NCI-H446 (cell line): ENCODE measurements around the gene PES1.
"Not testable (repeated sequence)": the region's sequence is repeated elsewhere in the genome, so short reads cannot be mapped to it uniquely, and the experiment has no call there.

Source experiments
- DNase-seq, 2 experiments: peaks; one replicate each; lab custom pipeline; 2025; lab: John Stamatoyannopoulos, UW

Gene PES1

DNA sequence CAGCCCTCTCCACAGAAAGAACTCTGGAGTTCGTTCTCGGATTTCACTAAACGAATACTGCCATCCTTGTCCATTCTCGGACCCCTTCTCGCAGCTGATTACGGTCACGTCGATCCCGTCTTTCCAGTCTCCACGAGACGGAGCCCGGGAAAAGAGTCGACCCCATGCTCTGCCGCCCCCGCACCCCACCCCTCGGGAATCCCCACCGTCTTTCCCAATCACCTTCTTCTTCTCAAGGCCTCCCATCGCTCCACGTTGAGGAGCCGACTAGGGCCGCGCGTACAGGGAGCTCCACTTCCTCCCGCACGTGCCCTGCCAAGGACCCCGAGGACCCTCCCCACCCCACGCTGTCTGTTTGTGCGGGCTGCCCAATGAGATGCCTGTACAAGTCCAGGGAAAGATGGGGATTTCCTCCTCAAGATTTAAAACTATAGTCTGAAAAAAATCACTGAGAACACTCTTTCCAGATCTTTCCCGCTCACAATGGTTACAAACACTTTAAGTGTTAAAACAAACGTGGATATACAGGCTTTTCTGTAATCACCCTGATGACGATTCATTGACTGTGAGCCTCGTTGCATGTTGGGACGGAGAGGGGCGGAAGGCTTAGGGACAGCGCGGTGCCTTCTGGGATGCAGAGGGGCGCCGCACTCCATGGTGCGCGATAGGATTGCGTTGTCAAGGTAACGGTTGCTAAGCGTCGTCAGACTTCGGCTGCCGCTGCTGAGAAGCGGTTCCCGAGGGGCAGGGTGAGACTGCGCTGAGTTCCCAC, at the start of gene PES1:
Gene PES1 (minus strand): TSS at position 323 of the 772 bp plus-strand sequence. CDS start 77 bp downstream, at position 246.
- DNase-seq = peak; percentile 98 to 99

DNA sequence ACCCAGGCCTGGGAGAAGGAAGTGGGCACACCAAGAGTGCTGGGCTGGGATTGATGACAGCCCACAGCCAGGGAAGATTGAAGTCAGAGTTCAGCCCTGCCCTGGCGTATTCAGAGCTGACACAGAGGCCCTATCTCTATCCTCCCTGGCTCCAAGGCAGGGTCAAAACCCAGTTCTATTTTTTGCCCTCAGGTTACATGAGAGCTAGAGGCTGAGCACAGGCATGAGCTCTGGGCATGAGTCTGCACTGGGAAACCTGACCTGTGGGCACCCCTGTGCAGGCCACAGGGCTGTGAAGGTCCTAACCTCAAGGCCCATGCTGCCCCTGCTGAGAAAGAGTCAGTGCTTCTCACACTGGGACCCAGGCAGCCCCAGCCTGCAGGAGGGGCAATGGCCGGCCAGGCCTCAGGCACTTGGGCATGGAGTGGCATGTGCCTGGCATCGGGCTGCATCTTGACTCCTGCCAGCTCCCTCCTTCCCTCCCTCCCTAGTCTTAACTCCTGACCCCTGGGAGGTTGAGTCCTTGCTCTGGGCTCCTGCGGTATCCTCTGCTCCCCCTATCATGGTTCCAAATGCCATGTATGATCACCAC, 49.2 kb upstream of the PES1 start:
- DNase-seq = no peak

DNA sequence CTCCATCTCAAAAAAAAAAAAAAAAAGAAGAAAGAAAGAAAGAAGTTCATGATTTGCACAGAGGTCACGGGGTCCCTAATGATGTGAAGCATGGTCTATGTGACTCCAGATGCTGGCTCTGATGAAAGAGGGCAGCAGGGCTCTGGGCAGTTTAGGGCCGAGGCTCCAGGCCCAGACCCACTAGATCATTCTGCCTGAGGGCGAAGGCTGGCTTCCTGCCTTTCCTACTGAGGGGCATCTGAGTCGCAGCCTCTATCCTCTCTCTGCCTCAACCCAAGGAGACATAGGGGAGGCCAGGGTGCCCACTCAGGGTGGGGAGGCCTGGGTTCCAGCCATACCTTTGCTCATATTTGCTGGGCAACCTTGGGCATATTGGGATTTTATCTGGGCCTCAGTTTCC, 48.7 kb upstream of the PES1 start:
- DNase-seq = no peak

DNA sequence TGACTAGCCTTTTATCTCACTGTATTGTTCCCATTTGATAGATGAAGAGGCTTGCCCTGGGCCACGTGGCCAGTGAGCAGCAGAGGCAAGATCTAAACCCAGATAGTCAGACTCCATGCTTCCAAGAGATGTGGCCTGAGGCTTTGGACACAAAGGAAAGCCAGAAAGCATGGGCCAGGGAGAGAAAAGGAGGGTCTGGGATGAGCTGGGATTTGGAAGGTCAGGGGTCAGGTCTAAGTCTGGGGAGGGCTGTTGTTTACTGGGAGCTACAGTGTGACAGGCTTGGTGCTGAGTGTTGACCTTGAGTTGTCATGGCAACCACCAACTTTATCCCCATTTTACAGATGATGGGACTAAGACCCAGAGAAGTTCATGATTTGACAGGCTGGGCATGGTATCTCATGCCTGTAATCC, 46.0 kb upstream of the PES1 start:
- no peak for DNase-seq

DNA sequence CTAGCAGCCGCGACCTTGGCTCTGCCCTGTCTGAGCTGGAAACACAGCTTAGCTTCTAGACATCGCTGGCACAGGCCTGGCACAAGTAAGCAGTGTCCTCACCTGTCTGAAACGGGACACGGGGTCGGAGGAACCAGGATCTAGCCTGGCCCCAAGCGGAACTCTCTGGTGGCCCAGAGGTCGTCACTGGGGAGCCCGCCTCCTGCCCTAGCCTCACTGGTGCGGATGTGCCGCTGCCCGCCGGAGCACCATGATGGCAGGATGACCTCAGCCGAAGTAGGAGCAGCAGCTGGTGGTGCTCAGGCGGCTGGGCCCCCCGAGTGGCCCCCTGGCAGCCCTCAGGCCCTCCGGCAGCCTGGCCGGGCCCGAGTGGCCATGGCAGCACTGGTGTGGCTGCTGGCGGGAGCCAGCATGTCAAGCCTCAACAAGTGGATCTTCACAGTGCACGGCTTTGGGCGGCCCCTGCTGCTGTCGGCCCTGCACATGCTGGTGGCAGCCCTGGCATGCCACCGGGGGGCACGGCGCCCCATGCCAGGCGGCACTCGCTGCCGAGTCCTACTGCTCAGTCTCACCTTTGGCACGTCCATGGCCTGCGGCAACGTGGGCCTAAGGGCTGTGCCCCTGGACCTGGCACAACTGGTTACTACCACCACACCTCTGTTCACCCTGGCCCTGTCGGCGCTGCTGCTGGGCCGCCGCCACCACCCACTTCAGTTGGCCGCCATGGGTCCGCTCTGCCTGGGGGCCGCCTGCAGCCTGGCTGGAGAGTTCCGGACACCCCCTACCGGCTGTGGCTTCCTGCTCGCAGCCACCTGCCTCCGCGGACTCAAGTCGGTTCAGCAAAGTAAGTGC, 44.7 kb upstream of the PES1 start:
- peak in 1 of 2 experiments; percentile 35 for DNase-seq

DNA sequence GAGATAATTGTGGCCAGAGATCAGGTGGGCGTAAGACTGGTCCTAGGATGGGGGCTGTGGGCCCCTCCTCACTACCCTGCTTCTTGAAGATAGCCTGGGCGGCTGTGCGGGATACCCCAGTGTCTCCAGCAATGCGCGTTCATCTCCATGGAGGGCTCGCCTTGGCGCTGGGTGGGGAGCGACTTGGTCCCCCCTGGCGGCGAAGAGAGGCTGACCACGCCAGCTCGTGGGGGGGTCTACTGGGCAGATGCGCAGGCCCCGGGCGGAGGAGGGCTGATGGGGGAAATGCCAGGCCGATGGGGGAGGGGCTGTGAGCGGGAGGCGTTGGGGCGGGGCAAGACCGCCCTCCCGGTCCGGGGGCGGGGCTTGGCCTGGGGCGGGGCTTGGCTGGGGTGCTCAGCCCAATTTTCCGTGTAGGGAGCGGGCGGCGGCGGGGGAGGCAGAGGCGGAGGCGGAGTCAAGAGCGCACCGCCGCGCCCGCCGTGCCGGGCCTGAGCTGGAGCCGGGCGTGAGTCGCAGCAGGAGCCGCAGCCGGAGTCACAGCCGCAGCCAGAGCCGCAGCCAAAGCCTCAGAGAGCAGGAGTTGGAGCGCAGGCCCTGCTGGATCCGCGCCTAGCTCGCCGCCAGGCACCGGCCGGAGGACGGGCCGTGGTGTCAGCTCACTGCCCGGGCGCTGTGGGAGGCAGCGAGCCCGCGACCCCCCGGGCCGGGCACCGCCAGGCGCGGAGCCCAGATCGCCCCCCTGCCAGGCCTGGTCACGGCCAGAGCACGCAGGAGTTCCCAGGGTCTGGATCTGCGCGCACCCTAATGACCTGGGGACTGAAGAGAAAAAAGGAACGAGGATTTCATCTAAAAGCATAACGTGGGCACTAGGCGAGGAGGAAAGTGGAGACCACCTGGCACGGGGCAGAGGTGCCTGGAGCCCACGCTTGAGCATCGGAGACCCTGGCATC, 43.8 kb upstream of the PES1 start, which contains the start of gene SLC35E4:
Gene SLC35E4 (plus strand): TSS at position 509 of the 953 bp plus-strand sequence. CDS start 670 bp downstream, outside the sequence.
- DNase-seq = peak; percentile 67 to 93

DNA sequence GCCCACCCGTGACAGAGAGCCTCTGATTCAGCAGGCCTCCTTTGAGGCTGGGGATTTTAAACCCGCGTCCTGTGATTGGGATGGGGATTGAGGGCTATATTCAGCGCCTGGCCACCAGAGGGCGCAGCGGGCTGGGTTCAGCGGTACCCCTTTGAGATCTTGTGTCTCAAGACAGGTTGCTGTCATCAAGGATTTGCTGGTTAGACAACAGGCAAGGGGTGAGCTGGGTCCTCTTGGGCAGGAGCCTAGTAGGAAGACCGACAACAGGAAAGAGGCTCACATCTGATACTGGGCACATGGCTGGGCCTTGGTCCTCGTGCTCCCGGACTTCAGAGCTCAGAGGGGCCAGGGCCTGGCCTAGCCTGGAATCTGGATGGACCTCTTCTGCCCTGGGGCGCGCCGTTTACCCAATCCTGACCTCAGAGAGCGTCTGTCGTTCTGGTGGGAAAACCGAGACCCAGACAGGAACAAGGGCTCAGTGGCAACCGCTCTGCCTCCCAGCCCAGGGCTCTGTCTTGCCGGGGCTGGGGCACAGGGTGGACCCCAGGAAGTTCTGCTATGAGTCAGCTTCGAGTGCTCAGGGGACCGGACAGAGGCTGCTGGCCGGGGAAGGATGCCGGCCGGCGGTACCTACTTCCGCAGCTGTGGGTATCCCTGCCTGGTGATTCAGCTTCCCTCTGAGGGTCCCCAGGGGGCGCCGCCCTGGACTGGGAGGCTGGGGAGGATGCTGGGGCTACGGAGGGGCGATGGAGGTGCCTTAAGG, 42.9 kb upstream of the PES1 start:
- DNase-seq = peak; percentile 87 to 91

DNA sequence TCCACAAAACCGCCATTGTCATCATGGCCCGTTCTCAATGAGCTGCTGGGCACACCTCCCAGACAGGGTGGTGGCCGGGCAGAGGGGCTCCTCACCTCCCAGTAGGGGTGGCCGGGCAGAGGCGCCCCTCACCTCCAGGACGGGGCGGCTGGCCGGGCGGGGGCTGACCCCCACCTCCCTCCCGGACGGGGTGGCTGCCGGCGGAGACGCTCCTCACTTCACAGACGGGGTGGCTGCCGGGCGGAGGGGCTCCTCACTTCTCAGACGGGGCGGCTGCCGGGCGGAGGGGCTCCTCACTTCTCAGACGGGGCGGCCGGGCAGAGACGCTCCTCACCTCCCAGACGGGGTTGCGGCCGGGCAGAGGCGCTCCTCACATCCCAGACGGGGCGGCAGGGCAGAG, 39.8 kb upstream of the PES1 start:
- DNase-seq = not testable (repeated sequence)

DNA sequence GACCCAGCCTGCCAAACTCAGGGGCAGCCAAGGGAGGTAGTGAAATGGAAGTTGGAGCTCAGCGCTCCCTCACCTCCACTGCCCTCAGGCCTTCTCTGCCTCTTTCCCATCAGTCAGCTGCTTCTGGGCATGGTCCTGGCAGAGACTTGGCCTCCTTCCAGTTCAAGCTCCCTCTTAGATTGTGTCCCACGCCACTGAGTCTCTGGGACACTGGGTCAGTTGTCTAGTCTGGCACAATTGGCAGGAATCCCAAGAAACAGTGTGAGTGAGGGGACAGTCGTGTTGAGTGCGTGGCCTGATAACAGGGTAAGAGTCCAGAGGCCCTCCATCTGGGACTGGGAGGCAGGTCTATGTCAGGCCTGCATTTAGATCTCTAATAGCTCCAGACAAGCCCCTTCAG, 36.8 kb upstream of the PES1 start:
- peak in 1 of 2 experiments; percentile 31 for DNase-seq

DNA sequence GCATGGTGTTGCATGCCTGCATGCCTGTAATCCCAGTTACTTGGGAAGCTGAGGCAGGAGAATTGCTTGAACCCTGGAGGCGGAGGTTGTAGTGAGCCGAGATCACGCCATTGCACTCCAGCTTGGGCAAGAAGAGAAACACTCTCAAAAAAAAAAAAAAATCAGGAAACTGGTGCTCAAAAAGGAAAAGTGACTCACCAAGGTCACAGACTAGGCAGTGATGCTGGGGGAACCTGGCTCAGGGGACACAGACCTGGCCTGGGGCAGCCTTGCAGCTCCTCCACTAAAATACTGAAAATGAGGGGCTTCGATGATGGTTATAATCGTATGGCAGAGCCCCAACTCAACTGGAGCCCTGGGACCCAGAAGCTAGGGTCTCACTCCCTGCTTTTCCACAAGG, 35.8 kb upstream of the PES1 start:
- no peak for DNase-seq

DNA sequence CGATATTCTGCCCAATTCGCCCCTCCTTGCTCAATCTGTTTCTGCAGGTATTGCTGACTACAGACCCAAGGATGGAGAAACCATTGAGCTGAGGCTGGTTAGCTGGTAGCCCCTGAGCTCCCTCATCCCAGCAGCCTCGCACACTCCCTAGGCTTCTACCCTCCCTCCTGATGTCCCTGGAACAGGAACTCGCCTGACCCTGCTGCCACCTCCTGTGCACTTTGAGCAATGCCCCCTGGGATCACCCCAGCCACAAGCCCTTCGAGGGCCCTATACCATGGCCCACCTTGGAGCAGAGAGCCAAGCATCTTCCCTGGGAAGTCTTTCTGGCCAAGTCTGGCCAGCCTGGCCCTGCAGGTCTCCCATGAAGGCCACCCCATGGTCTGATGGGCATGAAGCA, 34.7 kb upstream of the PES1 start:
- DNase-seq = no peak

DNA sequence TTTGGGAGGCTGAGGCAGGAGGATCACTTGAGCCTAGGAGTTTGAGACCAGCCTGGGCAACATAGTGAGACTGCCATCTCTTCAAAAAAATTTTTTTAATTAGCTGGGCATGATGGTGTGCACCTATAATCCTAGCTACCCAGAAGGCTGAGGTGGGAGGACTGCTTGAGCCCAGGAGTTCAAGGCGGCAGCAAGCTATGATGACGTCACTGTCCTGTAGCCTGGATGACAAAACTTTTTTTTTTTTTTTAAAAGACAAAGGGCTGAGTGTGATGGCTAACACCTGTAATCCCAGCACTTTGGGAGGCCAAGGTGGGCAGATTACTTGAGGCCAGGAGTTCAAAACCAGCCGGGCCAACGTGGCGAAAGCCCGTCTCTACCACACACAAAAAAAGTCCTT, 28.2 kb upstream of the PES1 start:
- not testable (repeated sequence) for DNase-seq

DNA sequence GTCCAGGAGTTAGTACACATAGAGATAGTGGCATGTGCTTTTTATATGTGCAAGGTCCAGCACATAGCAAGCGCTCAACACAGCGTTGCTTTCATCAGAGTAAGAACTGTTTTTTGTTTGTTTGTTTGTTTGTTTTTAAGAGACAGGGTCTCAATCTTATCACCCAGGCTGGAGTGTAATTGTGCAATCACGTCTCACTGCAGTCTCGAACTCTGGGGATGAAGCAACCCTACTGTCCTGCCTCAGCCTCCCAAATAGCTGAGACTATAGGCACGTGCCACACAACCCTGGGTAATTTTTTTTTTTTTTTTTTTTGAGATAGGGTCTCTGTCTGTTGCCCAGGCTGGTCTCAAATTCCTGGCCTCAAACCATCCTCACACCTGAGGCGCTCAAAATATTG, 26.1 kb upstream of the PES1 start:
- DNase-seq = no peak

DNA sequence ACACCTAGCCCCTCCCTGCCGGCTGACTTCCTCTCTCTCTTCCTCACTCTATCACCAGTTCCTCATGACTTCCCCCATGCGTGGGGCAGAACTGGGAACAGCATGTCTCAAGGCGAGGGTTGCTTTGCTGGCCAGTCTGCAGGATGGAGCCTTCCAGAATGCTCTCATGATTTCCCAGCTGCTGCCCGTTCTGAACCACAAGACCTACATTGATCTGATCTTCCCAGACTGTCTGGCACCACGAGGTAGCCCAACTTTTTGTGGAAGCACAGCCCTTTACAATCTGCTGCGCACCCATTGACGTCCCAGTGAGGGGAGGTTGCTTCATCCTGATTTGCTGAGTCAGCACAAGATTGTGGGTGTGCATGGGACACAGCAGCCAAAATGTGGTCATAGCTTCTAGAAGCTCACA, 23.8 kb upstream of the PES1 start:
- no peak for DNase-seq

DNA sequence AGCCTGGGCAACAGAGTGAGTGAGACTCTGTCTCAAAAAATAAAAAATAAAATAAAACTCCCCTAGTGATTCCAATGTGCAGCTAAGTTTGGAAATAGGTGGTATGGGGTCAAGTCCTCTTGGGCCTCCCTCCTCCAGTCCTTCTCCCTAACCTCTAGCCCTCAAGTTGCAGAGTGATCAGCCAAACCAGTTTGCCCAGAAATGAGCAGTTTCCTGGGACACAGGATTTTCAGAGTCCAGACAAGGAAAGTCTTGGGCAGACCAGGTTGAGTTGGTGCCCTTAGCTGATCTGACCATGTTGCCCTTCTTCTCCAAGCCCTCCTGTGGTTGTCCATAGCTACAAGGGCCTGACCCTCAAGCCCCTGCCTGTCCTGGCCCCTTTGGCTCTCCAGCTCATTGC, 23.2 kb upstream of the PES1 start:
- no peak for DNase-seq

DNA sequence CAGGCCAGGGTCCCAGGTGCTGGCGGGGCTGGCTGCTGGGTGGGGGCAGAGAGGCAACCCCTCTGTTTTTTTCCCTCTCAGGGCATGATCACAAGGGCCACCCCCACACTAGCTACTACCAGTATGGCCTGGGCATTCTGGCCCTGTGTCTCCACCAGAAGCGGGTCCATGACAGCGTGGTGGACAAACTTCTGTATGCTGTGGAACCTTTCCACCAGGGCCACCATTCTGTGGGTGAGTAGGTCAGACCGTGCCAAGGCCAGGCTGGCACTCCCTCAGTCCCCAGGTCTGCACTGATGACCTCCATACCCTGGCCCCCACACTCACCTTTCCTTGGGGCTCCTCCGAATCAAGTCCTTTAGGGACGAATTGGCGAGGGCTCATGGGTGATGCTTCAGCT, 22.6 kb upstream of the PES1 start:
- DNase-seq = no peak

DNA sequence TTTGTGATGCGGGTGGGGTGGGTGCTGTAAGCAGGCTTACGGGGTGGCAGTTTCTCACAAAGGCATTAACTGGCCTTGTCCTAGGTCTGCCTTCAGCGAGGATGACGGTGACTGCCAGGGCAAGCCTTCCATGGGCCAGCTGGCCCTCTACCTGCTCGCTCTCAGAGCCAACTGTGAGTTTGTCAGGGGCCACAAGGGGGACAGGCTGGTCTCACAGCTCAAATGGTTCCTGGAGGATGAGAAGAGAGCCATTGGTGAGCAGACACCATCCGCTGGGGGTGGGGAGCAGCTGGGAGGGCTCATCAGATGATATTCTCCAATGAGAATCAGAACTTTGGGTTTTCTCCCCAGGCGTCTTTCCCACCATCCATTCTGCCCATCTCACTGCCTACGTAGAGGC, 21.1 kb upstream of the PES1 start:
- no peak for DNase-seq

DNA sequence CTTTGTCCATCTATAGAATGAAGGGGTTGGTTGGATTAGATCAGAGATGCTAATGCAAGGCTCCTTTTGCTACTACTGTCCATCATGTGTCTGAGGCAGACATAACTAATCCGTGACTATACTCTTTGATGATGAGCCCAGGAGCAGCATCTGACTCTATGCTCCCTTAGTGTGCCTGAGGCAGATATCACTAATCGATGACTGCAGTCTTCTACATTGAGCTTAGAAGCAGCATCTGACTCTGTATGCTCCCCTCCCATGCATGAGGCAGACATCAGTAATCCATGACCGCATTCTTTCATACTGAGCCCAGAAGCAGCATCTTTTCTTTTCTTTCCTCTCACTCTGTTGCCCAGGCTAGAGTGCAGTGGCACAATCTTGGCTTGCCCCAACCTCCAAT, 19.5 kb upstream of the PES1 start:
- DNase-seq = no peak

DNA sequence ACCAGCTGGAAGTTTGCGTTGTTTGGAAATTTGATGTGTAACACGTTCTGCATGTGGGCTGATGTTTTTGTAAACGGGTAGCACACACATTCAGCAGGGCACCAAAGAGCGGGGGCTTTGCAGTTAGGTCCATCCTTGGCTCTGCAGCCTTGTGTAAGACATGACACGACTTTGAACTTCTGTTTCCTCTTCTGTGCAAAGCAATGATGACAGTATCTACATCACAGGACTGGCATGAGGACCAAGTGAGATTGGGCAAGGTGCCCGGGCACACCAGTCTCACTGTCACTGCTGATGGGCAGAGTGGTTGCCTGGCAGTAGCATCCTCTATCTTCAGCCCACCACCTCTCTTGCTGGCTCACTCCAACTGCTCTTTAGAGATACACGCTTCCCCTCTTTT, 18.6 kb upstream of the PES1 start:
- no peak for DNase-seq

DNA sequence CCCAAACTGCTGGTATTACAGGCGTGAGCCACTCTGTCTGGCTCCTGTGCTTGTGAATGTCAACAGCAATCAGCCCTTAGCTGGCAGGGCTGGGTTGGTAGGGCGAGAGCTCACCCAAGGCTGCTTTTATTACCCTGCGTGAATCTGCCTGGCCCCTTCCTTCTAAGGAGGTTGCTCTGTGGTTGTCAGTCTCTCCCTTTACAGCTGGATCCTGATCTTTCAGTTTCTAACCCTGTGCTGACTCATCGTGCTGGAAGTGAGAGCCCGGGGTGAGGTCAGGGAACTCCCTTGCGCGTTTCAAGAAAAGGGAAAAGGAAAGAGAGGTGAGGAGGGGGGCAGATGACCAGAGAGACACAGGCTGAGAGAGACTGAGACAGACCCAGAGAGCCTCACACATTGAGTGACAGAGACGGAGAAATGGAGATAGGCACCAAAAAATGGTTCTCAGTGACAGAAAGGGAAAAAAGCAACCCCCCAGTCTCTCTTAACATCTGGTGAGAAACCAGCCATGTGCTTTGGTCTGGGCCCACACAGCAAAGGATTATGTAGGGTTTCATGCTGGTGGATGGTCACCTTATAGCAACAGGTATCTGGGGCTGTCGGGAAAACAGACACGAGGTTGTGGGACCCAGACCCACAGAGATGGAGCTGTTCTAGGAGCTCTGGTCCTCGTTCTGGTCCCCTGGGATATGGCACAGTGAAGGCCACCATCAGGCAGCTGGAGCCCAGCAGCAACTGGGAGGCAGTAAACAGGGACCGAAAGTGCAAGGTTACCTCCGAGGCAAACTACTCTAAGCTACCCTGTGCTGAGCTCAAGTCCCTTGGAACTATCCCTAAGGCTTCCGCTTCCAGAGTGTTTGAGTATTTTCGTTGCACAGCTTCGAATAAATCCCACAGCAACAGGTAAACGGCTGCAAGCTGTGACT, 17.8 kb upstream of the PES1 start:
- DNase-seq = no peak
